Measurements from ENCODE around the gene SIRT6.
"Not testable (repeated sequence)": the region's sequence is repeated elsewhere in the genome, so short reads cannot be mapped to it uniquely, and the experiment has no call there.

SIRT6 gene

GRCh38 chr19:4182084-4182810, at the start of gene SIRT6, which contains the start of gene ANKRD24:
Gene SIRT6, minus strand, starts transcription at chr19:4182563. Its CDS starts 24 bp downstream, at chr19:4182539.
Gene ANKRD24, plus strand, starts transcription at chr19:4182689. Its CDS starts 3,737 bp downstream, at chr19:4186426.
- TF ChIP-seq, protein P1, sequence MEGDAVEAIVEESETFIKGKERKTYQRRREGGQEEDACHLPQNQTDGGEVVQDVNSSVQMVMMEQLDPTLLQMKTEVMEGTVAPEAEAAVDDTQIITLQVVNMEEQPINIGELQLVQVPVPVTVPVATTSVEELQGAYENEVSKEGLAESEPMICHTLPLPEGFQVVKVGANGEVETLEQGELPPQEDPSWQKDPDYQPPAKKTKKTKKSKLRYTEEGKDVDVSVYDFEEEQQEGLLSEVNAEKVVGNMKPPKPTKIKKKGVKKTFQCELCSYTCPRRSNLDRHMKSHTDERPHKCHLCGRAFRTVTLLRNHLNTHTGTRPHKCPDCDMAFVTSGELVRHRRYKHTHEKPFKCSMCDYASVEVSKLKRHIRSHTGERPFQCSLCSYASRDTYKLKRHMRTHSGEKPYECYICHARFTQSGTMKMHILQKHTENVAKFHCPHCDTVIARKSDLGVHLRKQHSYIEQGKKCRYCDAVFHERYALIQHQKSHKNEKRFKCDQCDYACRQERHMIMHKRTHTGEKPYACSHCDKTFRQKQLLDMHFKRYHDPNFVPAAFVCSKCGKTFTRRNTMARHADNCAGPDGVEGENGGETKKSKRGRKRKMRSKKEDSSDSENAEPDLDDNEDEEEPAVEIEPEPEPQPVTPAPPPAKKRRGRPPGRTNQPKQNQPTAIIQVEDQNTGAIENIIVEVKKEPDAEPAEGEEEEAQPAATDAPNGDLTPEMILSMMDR (IDR thresholded peaks at IDR 0.05; ENCODE audit: low read depth, low read length), result no peak
- peak within 1 kb of the TSS; percentile 96 for H3K4me3 ChIP-seq (ENCODE audit: low read depth, low read length)

DNA sequence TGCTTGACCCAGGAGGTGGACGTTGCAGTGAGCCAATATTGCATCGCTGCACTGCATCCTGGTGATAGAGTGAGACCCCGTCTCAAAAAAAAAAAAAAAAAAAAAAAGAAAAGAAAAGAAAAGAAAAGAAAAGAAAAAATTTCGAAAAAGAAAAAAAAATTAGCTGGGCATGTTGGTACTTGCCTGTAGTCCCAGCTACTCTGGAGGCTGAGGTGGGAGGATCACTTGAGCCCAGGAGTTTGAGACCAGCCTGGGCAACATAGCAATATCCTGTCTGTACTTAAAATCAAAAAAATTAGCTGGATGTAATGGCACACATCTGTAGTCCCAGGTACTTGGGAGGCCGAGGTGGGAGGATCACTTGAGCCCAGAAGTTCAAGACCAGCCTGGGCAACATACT, 49.8 kb upstream of the SIRT6 start:
- H3K4me3 ChIP-seq (ENCODE audit: low read depth, low read length), result not testable (repeated sequence)

DNA sequence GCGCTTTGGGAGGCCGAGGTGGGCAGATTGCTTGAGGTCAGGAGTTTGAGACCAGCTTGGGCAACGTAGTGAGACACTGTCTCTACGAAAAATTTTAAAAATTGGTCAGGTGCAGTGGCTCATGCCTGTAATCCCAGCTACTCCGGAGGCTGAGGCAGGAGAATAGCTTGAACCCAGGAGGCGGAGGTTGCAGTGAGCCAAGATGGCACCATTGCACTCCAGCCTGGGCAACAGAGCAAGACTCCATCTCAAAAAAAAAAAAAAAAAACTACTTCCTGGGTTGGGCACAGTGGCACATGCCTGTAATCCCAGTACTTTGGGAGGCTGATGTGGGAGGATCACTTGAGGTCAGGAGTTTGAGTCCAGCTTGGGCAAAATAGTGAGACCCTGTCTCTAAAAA, 49.2 kb upstream of the SIRT6 start:
- H3K4me3 ChIP-seq (ENCODE audit: low read depth, low read length), result not testable (repeated sequence)

DNA sequence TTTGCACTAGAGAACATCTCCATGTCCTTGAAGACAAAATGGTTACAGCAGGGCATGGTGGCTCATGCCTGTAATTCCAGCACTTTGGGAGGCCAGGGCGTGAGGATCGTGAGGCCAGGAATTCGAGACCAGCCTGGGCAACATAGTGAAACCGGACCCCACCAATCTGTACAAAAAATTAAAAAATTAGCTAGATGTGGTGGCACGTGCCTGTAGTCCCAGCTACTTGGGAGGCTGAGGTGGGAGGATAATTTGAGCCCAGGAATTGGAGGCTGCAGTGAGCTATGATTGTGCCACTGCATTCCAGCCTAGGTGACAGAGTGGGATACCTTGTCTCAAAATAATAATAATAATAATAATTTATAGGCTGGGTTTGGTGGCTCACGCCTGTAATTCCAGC, 47.9 kb upstream of the SIRT6 start:
- not testable (repeated sequence) for H3K4me3 ChIP-seq (ENCODE audit: low read depth, low read length)

DNA sequence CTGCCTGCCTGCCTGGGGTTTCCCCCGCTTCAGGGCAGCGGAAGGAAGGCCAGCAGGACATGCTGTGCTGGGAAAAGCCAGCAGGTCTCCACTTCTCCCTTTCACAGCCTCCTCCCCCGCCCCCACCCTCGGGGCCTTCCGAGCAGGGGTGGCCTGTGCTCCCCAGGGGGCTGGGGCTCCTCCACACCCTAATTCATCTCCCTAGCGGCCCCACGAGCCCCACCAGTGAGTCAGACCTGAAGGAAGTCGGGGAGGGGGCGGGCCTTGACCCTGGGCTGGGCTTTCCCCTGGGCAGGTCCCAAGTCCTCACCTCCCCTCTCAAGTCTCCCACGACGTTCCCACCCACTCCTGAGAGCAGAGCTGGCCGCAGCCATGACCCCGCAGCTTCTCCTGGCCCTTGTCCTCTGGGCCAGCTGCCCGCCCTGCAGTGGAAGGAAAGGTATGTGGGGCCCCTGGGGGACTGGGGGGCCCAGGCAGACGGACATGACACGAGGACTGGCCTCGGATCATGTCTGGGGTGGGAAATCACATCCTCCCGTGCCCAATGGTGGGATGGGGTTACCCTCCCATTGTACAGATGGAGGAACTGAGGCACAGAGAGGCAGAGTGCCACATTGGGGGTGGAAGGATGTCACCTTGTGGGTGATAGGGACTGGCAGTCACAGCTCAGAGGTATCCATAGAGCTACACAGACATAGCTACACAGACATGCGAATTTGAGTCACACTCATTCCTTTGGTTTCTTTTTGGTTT, 47.0 kb upstream of the SIRT6 start, which contains the start of gene EBI3:
TSS of gene EBI3 (plus strand) at position 345 of the 753 bp plus-strand sequence. CDS start at position 373, 28 bp downstream.
- H3K4me3 ChIP-seq (ENCODE audit: low read depth, low read length), result no peak within 1 kb of the TSS

GRCh38 chr19:4228765-4229178, 46.4 kb upstream of the SIRT6 start:
- TF ChIP-seq, protein P1 (IDR thresholded peaks at IDR 0.05; ENCODE audit: low read depth, low read length), result no peak
- no peak overlapping the region for H3K4me3 ChIP-seq (ENCODE audit: low read depth, low read length)

More for the DNA sequence above, 47.0 kb upstream of the SIRT6 start, which contains the start of gene EBI3:
- TF ChIP-seq, protein P1 (IDR thresholded peaks at IDR 0.05; ENCODE audit: low read depth, low read length), result no peak

DNA sequence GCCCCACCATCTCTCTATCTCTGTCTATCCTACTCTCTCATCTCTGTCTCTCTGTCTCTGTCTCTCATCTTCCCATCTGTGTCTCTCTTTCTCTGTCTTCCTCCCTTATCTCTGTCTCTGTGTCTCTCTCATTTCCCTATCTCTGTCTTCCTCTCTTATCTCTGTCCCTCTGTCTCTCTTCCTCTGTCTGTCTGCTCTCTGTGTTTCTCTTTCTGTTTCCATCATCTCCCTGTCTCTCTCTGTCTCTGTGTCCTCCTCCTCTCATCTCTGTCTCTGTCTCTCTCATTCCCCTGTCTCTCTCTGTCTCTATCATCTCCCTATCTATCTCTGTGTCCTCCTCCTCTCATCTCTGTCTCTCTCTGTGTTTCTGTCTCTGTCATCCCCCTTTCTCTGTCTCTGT, 45.4 kb upstream of the SIRT6 start:
- TF ChIP-seq, protein P1 (IDR thresholded peaks at IDR 0.05; ENCODE audit: low read depth, low read length), result no peak
- H3K4me3 ChIP-seq (ENCODE audit: low read depth, low read length), result no peak overlapping the region

DNA sequence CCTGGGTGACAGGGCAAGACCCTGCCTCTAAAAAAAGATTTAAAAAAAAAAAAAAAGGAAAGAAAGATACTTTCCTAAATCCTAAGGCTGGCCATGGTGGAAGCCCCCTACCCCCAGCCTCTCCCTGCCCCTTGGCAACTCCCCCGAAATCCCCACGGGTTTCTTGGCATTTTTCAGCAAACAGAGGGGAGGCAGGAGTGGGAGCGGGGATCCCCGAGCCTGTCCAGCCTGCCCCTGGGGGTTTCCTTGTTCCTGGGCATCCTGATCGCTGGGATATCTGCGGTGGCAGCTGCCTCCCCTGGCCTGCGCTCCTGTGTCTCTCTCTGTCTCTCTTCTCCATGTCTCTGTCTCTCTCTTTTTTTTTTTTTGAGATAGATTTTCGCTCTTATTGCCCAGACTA, 43.5 kb upstream of the SIRT6 start:
- H3K4me3 ChIP-seq (ENCODE audit: low read depth, low read length), result no peak overlapping the region
- TF ChIP-seq, protein P1 (IDR thresholded peaks at IDR 0.05; ENCODE audit: low read depth, low read length), result no peak

All from WI38 (cell line).